Ovary (tissue), 9 donors: ENCODE data around the gene EMX2. TPM values are rescaled to one million over a fixed set of nuclear protein-coding genes. Genes with fewer than 3 reads are reported as not detected.

Experiments
- DNase-seq, 5 donors: peaks; one replicate each; pipeline ENCODE4 v3.0.0-alpha.2; 2019 to 2020
- H3K27ac ChIP-seq, 2 donors: fragments of 200-600 bp; one replicate each; pipeline versions ENCODE4 v1.5.1 to v1.8.0; 2019 to 2022
- H3K27me3 ChIP-seq: fragments of 200-600 bp; one replicate; pipeline ENCODE4 v1.8.0; 2022
- H3K36me3 ChIP-seq: fragments of 200-600 bp; sonication (generic); one replicate; pipeline ENCODE4 v1.5.1; 2019
- H3K4me1 ChIP-seq: one replicate; pipeline ENCODE4 v1.8.1; 2013; ENCODE audit warnings: mild to moderate bottlenecking, moderate library complexity; ENCODE audit not compliant: insufficient read depth
- H3K4me3 ChIP-seq: fragments of 200-600 bp; sonication (generic); one replicate; pipeline ENCODE4 v1.5.1; 2017
- H3K9me3 ChIP-seq, 2 donors: fragments of 200-600 bp in 1 of 2; sonication (generic) in 1 of 2; one replicate each; pipeline versions ENCODE4 v1.5.1 to v1.8.1; 2013 to 2019; ENCODE audit warnings: mild to moderate bottlenecking in 1 of 2, moderate library complexity in 1 of 2
- EP300 ChIP-seq: sonication (generic); formaldehyde crosslinking; IDR thresholded peaks from one replicate; pipeline ENCODE4 v1.6.1; 2017; ENCODE audit warnings: antibody characterized with exemption
- POLR2A ChIP-seq: fragments of 450-650 bp; IDR thresholded peaks from one replicate; pipeline ENCODE4 v1.6.1; 2017; ENCODE audit warnings: antibody characterized with exemption, mild to moderate bottlenecking, moderate library complexity
- WGBS, 3 donors: extraction: QIAGEN DNeasy Blood & Tissue Kit in 1 of 3; methylation state at CpG; one replicate each; pipeline versions ENCODE4 v1.1.5 to v1.1.7; 2013 to 2017; 5-methylcytosine and 5-hydroxymethylcytosine counted together
- intact Hi-C, 4 donors: fragments of 100-400 bp; cut with DNase I; formaldehyde crosslinking; loops; one replicate each; pipeline versions ENCODE4 v1.11.0 to v1.15.1; 2022 to 2023
- polyA plus RNA-seq, 2 donors: library from polyadenylated mRNA; stranded (reverse); fragments of 200-250 nt in 1 of 2; fragments of 350-450 nt in 1 of 2; fragmentation: Illumina TruSeq in 1 of 2; extraction: RNeasy Lipid Tissue Mini Kit (QIAGEN cat#74804) in 1 of 2; gene quantifications; one replicate each; pipeline ENCODE4 v1.2.3, GENCODE V29; 2013 to 2014
- total RNA-seq, 7 donors: library from RNA; depleted of rRNA in 2 of 7; stranded (reverse); fragments of >200 nt in 2 of 7; fragmentation: NEBNext Ultra II Directional in 3 of 7; extraction: Animal tissue kit (Norgen Biotek cat#: 25700) in 3 of 7; gene quantifications; one replicate each; pipeline versions ENCODE4 v1.1.0 to v1.2.4, GENCODE V29; 2016 to 2023
- TF ChIP-seq, protein P1 (sequence below), 3 donors: fragments of 450-650 bp in 2 of 3; fragments of 200-600 bp in 1 of 3; IDR thresholded peaks; one replicate each; pipeline versions ENCODE4 v1.5.1 to v1.8.0; 2016 to 2022; ENCODE audit warnings: antibody characterized with exemption in 3 of 3, mild to moderate bottlenecking in 1 of 3
- donor health status: DM: no; HTN: no; CAD: no; lungs with moderate emphysema.
- donor health status: DM: no; HTN: no; CAD: no.
- donor health status: Bipolar disorder and iron deficiency.
- donor health status: DM: yes; HTN: yes; CAD: no.
- donor health status: DM: no; HTN: no; CAD: no.
- donor health status: DM: yes; HTN: yes; CAD: no.

EMX2 gene
- total and polyA plus RNA-seq, 9 donors, result 7.3 to 62.1 (median 14.4) TPM

DNA sequence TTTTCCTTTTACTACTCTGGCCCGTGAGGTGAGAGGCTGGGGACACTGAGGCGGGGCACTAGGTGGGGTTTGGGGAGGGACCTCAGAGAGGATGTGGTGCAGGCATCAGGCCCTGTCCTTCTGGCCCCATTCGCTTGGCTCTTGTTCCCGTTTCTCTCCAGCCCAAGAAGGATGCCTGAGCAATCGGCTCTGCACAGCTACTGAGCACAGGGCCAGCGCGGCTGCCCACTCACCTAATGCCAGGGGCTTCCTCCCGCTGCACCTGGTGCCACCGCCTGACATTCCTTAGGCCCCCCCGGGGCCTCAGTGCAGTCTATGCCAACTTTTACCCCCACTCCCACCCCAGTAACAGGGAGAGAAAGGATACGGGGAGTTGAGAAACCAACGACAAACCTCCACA, 12.5 kb downstream of the EMX2 start:
- TF ChIP-seq EP300 (no peak), POLR2A (no peak)
- TF ChIP-seq, protein P1, sequence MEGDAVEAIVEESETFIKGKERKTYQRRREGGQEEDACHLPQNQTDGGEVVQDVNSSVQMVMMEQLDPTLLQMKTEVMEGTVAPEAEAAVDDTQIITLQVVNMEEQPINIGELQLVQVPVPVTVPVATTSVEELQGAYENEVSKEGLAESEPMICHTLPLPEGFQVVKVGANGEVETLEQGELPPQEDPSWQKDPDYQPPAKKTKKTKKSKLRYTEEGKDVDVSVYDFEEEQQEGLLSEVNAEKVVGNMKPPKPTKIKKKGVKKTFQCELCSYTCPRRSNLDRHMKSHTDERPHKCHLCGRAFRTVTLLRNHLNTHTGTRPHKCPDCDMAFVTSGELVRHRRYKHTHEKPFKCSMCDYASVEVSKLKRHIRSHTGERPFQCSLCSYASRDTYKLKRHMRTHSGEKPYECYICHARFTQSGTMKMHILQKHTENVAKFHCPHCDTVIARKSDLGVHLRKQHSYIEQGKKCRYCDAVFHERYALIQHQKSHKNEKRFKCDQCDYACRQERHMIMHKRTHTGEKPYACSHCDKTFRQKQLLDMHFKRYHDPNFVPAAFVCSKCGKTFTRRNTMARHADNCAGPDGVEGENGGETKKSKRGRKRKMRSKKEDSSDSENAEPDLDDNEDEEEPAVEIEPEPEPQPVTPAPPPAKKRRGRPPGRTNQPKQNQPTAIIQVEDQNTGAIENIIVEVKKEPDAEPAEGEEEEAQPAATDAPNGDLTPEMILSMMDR (IDR thresholded peaks at IDR 0.05), result no peak
- no peak for DNase-seq
- no peaks in the 10 kb centered on the region for H3K27me3 ChIP-seq
- H3K4me3 ChIP-seq, result no peak overlapping the region
- H3K9me3 ChIP-seq, result no peaks in the 10 kb centered on the region
- no peaks in the 10 kb centered on the region for H3K36me3 ChIP-seq
- WGBS, 3 donors, result 85 to 89% (median 88%) methylated on average over 12 of the region's 12 CpGs
- intact Hi-C loops, result no loop called here
- H3K4me1 ChIP-seq, result no peaks in the 10 kb centered on the region
- no peak overlapping the region for H3K27ac ChIP-seq

DNA sequence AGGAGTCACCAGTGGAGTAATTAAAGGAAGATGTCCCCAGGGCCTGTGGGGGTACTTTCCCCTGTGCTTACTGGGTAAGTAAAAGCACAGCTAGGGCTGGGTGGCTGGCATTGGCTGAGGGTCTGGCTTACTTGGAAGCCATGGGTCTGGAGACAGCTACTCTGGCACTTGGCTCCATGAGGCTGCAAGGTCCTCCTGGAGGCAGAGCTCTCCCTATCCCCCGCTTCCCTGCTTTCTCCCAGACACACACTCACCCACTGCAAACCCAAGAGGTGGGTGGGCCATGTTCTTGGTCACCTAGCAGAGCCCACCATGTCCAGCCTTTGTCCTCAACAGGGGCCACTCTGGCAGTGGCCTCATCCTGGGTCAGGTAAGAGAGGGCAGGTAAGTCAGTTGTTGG, 13.3 kb downstream of the EMX2 start:
- DNase-seq, result no peak
- no peaks in the 10 kb centered on the region for H3K4me1 ChIP-seq
- H3K9me3 ChIP-seq, result no peaks in the 10 kb centered on the region
- intact Hi-C loops, result no loop called here
- H3K27me3 ChIP-seq, result no peaks in the 10 kb centered on the region
- WGBS, 3 donors, result 89 to 100% (median 90%) methylated on average over 1 of the region's 1 CpG
- no peak overlapping the region for H3K4me3 ChIP-seq
- TF ChIP-seq POLR2A (no peak), EP300 (no peak)
- TF ChIP-seq, protein P1 (IDR thresholded peaks at IDR 0.05), result no peak
- H3K36me3 ChIP-seq, result no peaks in the 10 kb centered on the region
- no peak overlapping the region for H3K27ac ChIP-seq

DNA sequence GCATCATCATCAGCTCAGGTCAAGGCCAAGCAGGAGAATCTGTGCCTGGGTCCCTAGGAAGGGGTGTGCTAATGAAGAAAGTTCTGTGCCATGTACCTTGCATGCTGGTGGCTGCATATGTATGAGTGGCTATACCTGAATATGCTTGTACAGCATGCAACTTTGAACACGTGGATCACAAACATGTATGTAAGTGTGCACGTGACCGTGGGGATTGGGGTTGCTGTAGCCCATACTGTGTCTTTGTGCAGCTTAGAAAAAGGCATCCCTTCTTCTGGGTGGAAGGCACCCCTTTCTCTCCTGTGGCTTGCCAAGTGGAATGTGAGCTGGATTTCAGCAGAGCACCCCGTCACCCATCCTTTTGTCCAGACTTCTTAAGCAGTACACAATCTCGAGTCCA, 13.8 kb downstream of the EMX2 start:
- Histone ChIP-seq H3K36me3 (no peaks in the 10 kb centered on the region), H3K4me3 (no peak overlapping the region), H3K27ac (no peak overlapping the region), H3K27me3 (no peaks in the 10 kb centered on the region), H3K4me1 (no peaks in the 10 kb centered on the region), H3K9me3 (no peaks in the 10 kb centered on the region)
- no peak for TF ChIP-seq EP300
- TF ChIP-seq, protein P1 (IDR thresholded peaks at IDR 0.05), result no peak
- no peak for TF ChIP-seq POLR2A
- DNase-seq, result no peak
- WGBS, 3 donors, result 85 to 92% (median 90%) methylated on average over 5 of the region's 5 CpGs
- intact Hi-C loops, result no loop called here

DNA sequence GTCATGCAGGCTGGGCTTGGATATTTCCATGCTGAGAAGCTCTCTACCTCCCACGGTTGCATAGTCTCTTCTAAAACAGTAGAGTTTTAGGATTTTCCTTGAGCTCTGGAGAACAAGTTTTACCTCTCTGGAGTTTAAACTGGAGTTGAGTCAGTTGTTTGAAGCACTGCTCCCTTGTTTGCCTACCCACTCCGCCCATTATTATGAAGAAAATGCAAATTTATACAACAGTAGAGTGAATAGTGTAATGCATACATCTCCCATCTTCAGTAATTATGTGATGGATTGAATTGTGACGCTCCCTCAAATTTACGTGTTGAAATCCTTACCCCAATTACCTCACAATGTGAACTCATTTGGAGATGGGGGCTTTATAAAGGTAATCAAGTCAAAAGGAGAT, 17.2 kb downstream of the EMX2 start:
- intact Hi-C loops, result no loop called here

More for the DNA sequence above, 17.2 kb downstream of the EMX2 start:
- Histone ChIP-seq H3K27ac (no peak overlapping the region), H3K27me3 (no peaks in the 10 kb centered on the region), H3K36me3 (no peaks in the 10 kb centered on the region), H3K9me3 (no peaks in the 10 kb centered on the region), H3K4me1 (no peaks in the 10 kb centered on the region), H3K4me3 (no peak overlapping the region)
- DNase-seq, result no peak
- WGBS, 3 donors, result 86 to 90% (median 89%) methylated on average over 4 of the region's 4 CpGs
- TF ChIP-seq POLR2A, result no peak
- TF ChIP-seq EP300, result no peak
- TF ChIP-seq, protein P1 (IDR thresholded peaks at IDR 0.05), result no peak
